GM19193 (cell line): ENCODE data around the gene STRADA.

Experiments
- POLR2A ChIP-seq: IDR thresholded peaks from 4 replicates; pipeline ENCODE4 v1.6.1; 2011; ENCODE audit not compliant: insufficient read depth, insufficient read length; ENCODE audit errors: extremely low read depth

Gene STRADA

GRCh38 chr17:63698381-63698885, 43.2 kb downstream of the STRADA start:
- TF ChIP-seq POLR2A, result no peak

- TF ChIP-seq POLR2A, result peak; percentile 77
Observed at GRCh38 chr17:63697341-63698286, 44.0 kb downstream of the STRADA start.

- TF ChIP-seq POLR2A, result no peak
Observed at GRCh38 chr17:63696381-63696961, 45.1 kb downstream of the STRADA start.

GRCh38 chr17:63695889-63696288, 45.7 kb downstream of the STRADA start:
- peak; percentile 0 for TF ChIP-seq POLR2A

- peak; percentile 58 for TF ChIP-seq POLR2A
Observed at GRCh38 chr17:63694950-63695773, 46.4 kb downstream of the STRADA start.

- TF ChIP-seq POLR2A, result no peak
Observed at GRCh38 chr17:63694229-63694949, 47.2 kb downstream of the STRADA start.

GRCh38 chr17:63693411-63694113, 48.0 kb downstream of the STRADA start:
- TF ChIP-seq POLR2A, result no peak

GRCh38 chr17:63692195-63692816, 49.3 kb downstream of the STRADA start:
- no peak for TF ChIP-seq POLR2A

- no peak for TF ChIP-seq POLR2A
Observed at GRCh38 chr17:63689479-63689878, 52.1 kb downstream of the STRADA start.

- no peak for TF ChIP-seq POLR2A
Observed at GRCh38 chr17:63688396-63689020, 53.1 kb downstream of the STRADA start.

- TF ChIP-seq POLR2A, result no peak
Observed at GRCh38 chr17:63686138-63686685, 55.4 kb downstream of the STRADA start.

- TF ChIP-seq POLR2A, result no peak
Observed at GRCh38 chr17:63685578-63685977, 56.0 kb downstream of the STRADA start.

GRCh38 chr17:63685041-63685440, 56.6 kb downstream of the STRADA start:
- no peak for TF ChIP-seq POLR2A
